ENCODE measurements around the gene COL4A6.
"Not testable (repeated sequence)": the region's sequence is repeated elsewhere in the genome, so short reads cannot be mapped to it uniquely, and the experiment has no call there.

Gene COL4A6

GRCh38 chrX:108399418-108400165 is 38.6 kb downstream of the COL4A6 start:
- DNase-seq = no peak

GRCh38 chrX:108397627-108398391 is 40.4 kb downstream of the COL4A6 start:
- no peak for DNase-seq

DNA sequence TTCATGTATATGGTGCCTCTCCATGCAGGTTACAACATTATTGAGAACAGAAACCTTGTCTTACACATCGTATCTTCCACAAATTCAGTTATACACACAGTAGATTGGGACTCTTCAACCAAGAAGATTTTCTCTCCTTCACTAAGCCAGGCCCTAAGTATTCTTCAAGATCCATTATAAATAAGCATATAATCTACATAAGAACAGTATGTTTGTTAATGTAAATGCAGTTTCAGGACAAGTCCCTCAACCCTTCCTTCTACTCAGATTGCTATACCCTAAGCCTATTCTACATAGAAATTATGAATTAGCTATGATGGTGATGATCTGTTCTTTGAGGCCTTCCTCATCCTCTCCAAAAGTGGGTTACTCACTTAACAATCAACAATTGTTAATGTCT is 41.2 kb downstream of the COL4A6 start:
- no peak for DNase-seq

DNA sequence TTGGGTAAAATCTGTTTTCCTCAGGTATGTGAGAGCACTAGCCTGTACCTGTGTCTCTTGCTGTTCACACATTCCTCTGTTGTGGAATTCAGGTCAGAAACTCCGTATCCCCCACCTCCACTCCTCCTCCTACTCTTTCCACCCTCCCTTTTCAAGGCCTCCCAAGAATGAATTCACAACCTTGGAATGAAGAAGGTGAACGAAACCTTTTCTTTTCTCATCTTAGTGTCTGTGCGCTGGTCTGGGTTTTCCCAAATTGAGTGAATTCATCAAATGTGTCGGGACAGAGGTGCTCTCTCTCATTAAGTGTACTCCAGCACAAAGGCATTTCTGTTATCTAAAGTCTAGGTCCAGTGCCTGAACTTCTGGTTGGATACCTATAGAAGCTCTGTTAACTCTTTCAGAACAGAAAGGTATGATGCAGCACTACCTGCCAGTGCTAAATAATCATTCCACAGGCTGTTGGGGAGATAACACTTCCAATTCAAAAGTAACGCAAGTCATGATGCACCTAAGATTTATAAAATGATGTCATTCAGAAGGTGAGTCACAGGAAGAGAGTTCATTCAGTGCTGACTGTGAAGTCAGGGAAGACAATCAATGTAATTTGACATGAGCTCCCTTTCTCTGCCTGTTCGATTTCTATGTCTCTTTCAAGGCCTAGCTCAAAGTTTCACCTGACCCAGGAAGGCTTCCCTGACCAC is 41.9 kb downstream of the COL4A6 start:
- DNase-seq = no peak

GRCh38 chrX:108390976-108391717 is 47.1 kb downstream of the COL4A6 start:
- DNase-seq = not testable (repeated sequence)

- no peak for DNase-seq
Measured at GRCh38 chrX:108384783-108385182, 53.4 kb downstream of the COL4A6 start.

DNA sequence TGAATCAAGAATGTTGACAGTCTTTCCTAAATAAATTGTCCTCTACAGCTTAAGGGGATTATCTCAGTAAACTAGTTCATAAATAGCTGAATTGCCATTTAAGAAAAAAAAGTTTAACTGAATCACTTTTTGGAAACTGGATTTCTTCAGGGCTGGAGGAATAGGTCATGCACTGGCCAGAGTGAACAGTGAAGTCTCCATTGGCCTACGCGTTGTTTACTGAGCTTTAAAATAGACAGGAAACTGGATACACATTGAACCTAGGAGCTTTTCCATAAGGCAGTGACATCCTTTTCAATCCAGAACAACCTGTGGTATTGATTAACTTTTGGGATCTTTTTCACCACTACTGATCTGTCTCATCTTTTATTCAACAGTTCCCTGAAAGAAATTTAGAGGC is 58.0 kb downstream of the COL4A6 start:
- no peak for DNase-seq

GRCh38 chrX:108376821-108377220 is 61.4 kb downstream of the COL4A6 start:
- not testable (repeated sequence) for DNase-seq

- not testable (repeated sequence) for DNase-seq
Measured at GRCh38 chrX:108375591-108375990, 62.6 kb downstream of the COL4A6 start.

- DNase-seq = no peak
Measured at GRCh38 chrX:108366644-108367406, 71.4 kb downstream of the COL4A6 start.

DNA sequence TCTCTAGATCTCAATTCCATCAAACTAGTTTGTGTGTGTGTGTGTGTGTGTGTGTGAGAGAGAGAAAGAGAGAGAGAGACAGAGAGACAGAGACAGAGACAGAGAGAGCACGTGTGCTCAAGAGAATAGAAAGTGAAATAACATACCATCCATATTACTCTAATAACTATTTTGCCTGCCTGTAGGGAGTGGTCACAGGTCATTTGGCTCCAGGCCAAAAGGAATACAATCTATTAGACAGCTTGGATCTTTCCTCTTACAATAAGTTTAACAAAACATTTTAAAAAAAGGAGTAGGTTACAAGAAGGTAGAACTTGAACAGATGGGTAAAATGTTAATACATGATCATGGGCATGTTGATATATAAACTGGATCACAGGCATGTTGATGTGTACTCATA is 76.2 kb downstream of the COL4A6 start:
- no peak for DNase-seq

GRCh38 chrX:108361316-108361715 is 76.9 kb downstream of the COL4A6 start:
- DNase-seq = no peak

DNA sequence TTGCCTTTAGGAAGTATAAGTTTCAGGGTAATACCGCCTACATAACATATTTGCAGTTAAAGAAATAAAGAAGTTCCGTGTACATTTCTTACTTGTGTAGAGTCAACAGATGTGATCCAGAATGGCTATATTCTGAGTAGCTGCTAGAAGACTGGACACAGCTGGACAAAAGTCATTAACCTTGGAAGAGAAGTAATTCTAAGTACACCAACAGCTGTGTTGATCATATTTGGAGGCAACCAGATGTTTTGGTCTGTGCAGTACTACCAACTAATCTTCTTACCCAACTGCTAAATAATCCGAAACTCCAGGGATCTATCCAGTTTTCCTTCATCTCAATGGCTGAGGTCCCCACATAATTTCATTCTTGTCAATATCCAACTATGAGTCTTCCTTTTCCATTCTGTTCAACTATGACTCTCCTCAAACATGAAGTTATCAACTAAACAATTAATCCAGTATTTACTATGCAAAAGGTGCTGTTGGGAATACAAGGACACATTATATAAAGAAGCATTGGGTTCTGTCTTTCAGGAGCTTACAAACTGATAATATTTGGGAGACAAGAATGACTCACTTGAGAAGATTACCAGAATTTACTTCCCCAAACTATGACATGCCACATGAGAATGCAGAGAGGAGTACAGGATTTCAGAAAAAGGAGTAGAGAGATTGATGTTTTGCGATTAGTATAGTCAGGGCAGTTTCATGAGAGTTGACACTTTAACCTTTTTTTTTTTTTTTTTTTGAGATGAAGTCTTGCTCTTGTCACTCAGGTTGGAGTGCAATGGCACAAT is 78.2 kb downstream of the COL4A6 start:
- no peak for DNase-seq

- DNase-seq = no peak
Measured at GRCh38 chrX:108353452-108353851, 84.8 kb downstream of the COL4A6 start.

- no peak for DNase-seq
Measured at GRCh38 chrX:108349210-108349609, 89.0 kb downstream of the COL4A6 start.

DNA sequence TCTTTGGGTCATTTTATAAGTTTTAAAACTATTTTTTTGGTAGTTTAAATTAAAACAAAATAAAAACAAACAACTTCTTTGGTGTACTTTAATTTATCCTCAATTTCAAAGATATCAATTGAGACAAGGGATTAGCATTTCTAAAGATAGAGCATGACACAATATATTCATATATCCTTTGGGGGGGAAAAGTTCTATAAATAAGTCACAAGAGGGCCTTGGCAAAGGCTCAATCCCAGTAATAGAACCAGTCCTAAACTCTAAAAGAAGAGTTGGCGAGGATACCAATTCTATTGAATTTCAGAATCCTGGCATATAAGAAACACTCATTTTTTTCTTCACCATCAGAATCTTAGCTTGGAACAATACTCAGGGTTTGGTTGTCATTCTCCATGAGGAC is 89.7 kb downstream of the COL4A6 start:
- DNase-seq = no peak

- no peak for DNase-seq
Measured at GRCh38 chrX:108347800-108348199, 90.4 kb downstream of the COL4A6 start.

DNA sequence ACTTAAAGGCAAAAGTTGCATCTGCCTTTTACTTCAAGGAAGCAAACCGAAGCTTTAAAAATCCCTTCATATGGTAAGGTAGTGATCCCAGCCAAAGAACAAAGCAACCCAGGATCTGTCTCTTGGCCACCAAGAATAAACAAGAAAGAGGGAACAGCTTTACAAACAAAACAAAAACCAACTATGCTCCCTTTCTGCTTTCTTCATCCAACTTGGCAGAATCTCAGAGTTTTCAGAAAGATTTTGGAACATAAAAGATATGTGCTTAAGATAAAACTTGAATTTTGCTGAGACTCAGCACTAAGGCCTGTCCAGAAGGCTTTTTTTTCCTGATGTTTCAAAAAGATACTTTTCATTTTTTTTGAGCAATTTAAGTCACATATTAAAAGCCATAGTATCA is 94.0 kb downstream of the COL4A6 start:
- no peak for DNase-seq

- no peak for DNase-seq
Measured at GRCh38 chrX:108341947-108342346, 96.3 kb downstream of the COL4A6 start.

GRCh38 chrX:108332281-108332680 is 105.9 kb downstream of the COL4A6 start:
- no peak for DNase-seq
